Stimulated activated CD8-positive, alpha-beta memory T cell treated with anti-CD3 and anti-CD28 coated beads, Interleukin-15, amount 100 ng/mL, for 48 hours (primary cell): ENCODE results near the gene NOXA1.
"Not testable (repeated sequence)": the region's sequence is repeated elsewhere in the genome, so short reads cannot be mapped to it uniquely, and the experiment has no call there.

Source experiments
- DNase-seq, 2 donors: peaks; one replicate each; pipeline ENCODE4 v3.0.0-alpha.2; 2020; ENCODE audit warnings: low read depth in 2 of 2

NOXA1 gene

GRCh38 chr9:137462986-137463930, 40.1 kb downstream of the NOXA1 start:
- no peak for DNase-seq

GRCh38 chr9:137463931-137464290, 40.7 kb downstream of the NOXA1 start:
- no peak for DNase-seq

- no peak for DNase-seq
These were observed 41.3 kb downstream of the NOXA1 start for GRCh38 chr9:137464291-137464999.

GRCh38 chr9:137465000-137465719, 42.0 kb downstream of the NOXA1 start:
- DNase-seq, result no peak

GRCh38 chr9:137465720-137466388, 42.7 kb downstream of the NOXA1 start:
- DNase-seq, result no peak

GRCh38 chr9:137466389-137467085, 43.3 kb downstream of the NOXA1 start:
- not testable (repeated sequence) for DNase-seq

GRCh38 chr9:137467161-137467581, 44.0 kb downstream of the NOXA1 start:
- DNase-seq, result no peak

- DNase-seq, result no peak
These were observed 44.7 kb downstream of the NOXA1 start for GRCh38 chr9:137467896-137468295.

GRCh38 chr9:137470785-137471184, 47.6 kb downstream of the NOXA1 start:
- DNase-seq, result no peak

- no peak for DNase-seq
These were observed 51.1 kb downstream of the NOXA1 start for GRCh38 chr9:137474271-137474670.

GRCh38 chr9:137475666-137476065, 52.5 kb downstream of the NOXA1 start:
- no peak for DNase-seq

- DNase-seq, result no peak
These were observed 53.7 kb downstream of the NOXA1 start for GRCh38 chr9:137476856-137477255.

GRCh38 chr9:137477778-137478612, 54.8 kb downstream of the NOXA1 start:
- DNase-seq, result no peak

GRCh38 chr9:137478613-137478961, 55.4 kb downstream of the NOXA1 start:
- DNase-seq, result no peak

- DNase-seq, result no peak
These were observed 56.0 kb downstream of the NOXA1 start for GRCh38 chr9:137478962-137479861.

GRCh38 chr9:137479892-137480685, 56.9 kb downstream of the NOXA1 start:
- DNase-seq, result no peak

GRCh38 chr9:137480686-137481683, 57.8 kb downstream of the NOXA1 start:
- no peak for DNase-seq
